ENCODE measurements around the gene CASP9.
"Not testable (repeated sequence)": the region's sequence is repeated elsewhere in the genome, so short reads cannot be mapped to it uniquely, and the experiment has no call there.

The CASP9 gene

GRCh38 chr1:15469361-15469760 lies 54.7 kb downstream of the CASP9 start:
- DNase-seq (ENCODE audit: low read depth in 2 of 2) = no peak

DNA sequence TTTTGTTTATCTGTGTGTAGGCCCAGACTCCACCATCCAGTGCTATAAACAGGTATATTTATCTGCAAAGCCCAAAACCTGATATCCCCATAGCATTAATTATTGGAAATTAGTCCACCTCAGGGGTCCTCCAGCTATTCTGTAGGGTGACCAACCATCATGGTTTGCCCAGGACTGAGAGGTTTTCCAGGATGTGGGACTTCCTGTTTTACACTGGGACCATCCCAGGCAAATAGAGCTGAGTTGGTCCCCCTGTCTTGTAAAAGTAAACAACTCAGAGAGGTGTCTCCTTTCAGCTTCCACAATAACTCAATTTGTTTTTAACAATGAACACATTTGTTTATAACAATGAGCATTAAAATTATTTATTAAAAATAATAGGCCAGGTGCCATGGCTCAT lies 55.9 kb downstream of the CASP9 start:
- no peak for DNase-seq (ENCODE audit: low read depth in 2 of 2)

DNA sequence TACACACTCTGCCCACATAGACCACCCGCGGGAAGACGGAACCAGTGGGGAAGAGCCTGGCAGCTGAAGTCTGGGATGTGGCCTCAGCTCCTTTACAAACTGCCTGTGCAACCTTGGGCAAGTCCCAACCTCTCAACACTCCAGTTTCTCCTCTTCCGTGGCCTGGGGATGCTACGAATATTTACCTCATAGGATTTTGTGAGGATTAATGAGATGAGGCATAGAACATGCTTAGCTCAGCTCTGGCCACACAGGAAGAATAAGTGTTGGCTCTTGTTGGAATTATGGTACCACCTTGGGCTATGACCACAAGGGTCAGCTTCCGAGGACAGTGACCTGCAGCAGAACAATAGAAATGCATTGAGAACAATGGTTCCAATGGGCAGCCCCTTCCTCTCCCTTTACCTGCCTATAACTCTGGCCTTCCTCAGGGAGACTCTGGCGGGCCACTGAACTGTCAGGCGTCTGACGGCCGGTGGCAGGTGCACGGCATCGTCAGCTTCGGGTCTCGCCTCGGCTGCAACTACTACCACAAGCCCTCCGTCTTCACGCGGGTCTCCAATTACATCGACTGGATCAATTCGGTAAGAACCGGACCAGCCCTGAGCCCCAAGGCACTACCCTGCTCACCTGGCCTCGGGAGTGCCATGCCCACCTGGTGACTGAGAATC lies 56.9 kb downstream of the CASP9 start:
- not testable (repeated sequence) for DNase-seq (ENCODE audit: low read depth in 2 of 2)

- DNase-seq (ENCODE audit: low read depth in 2 of 2) = no peak
These were observed 58.3 kb downstream of the CASP9 start for GRCh38 chr1:15465674-15466073.

DNA sequence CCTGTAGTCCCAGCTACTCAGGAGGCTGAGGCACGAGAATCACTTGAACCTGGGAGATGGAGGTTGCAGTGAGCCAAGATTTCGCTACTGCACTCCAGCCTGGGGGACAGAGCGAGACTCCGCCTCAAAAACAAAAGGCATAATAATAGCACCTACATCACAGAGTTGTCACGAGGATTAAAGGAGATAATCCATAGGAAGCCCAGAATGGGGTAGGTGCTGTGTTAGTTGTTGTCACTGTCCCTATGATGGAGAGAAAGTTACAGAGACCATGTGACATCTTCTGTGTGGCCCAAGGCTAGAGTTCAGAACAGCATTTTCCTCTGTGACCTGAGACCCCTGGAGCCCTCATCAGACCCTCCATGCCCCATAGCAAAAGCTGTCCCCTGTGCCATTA lies 60.1 kb downstream of the CASP9 start:
- not testable (repeated sequence) for DNase-seq (ENCODE audit: low read depth in 2 of 2)

- not testable (repeated sequence) for DNase-seq (ENCODE audit: low read depth in 2 of 2)
These were observed 60.8 kb downstream of the CASP9 start for GRCh38 chr1:15463064-15463800.

GRCh38 chr1:15460708-15461095 lies 63.3 kb downstream of the CASP9 start:
- no peak for DNase-seq (ENCODE audit: low read depth in 2 of 2)

- DNase-seq (ENCODE audit: low read depth in 2 of 2) = no peak
These were observed 64.0 kb downstream of the CASP9 start for GRCh38 chr1:15459771-15460707.

- not testable (repeated sequence) for DNase-seq (ENCODE audit: low read depth in 2 of 2)
These were observed 65.6 kb downstream of the CASP9 start for GRCh38 chr1:15458388-15458787.

DNA sequence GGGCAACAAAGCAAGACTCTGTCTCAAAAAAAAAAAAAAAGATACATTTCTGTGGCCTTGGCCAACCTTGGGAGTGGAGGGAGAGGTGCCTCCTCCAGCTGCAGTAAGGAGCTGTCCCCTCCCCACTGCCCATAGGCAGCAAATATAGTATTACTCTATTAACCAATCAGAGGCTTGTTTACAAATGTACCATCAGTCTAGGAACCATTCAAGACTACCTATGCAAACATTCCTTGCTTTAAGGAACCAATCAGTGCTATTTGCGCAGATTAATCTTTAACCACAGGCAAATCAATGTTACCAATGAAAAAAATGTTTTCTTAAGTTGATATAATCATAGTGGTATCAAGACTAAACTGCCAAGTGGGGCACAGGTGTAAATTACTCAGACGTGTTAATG lies 66.4 kb downstream of the CASP9 start:
- no peak for DNase-seq (ENCODE audit: low read depth in 2 of 2)

- no peak for DNase-seq (ENCODE audit: low read depth in 2 of 2)
These were observed 67.6 kb downstream of the CASP9 start, which contains the start of gene CELA2A for GRCh38 chr1:15456313-15456954. CELA2A (plus strand) TSS chr1:15456732; CDS start chr1:15456754, 22 bp downstream.

GRCh38 chr1:15455522-15455921 lies 68.5 kb downstream of the CASP9 start:
- no peak for DNase-seq (ENCODE audit: low read depth in 2 of 2)

DNA sequence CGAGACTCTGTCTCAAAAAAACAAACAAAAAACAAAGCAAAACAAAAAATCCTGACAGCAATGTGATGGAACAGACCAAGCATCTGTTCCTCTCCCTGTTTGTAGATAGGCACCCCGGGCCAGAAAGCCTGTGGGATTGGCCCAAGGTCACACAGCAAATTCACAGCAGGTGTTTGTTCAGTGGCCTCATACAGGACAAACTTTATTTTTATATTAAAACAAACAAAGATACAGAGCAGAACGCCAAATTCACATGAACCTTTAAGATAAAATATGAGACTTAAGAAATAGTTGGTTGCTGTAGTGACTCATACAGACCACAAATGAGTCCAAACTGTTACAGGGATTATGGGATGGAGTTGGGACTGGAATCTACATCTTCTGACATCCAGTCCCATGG lies 69.8 kb downstream of the CASP9 start:
- no peak for DNase-seq (ENCODE audit: low read depth in 2 of 2)

DNA sequence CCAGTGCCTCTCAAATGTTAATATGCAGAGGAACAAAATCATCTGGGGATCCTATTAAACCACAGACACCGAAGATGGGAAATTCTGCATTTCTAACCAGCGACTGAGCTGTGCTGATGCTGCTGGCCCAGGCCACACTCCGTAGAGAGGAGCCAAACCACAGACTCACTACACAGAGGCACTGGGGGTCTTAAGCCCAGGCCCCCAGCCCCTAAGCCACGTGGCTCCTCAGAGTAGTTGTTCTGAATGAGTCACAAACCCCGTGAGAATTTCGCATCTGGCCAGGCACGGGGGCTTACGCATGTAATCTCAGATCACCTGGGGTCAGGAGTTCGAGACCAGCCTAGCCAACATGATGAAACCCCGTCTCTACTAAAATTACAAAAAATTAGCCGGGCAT lies 70.3 kb downstream of the CASP9 start:
- DNase-seq (ENCODE audit: low read depth in 2 of 2) = no peak

GRCh38 chr1:15452866-15453571 lies 71.0 kb downstream of the CASP9 start:
- DNase-seq (ENCODE audit: low read depth in 2 of 2) = no peak

DNA sequence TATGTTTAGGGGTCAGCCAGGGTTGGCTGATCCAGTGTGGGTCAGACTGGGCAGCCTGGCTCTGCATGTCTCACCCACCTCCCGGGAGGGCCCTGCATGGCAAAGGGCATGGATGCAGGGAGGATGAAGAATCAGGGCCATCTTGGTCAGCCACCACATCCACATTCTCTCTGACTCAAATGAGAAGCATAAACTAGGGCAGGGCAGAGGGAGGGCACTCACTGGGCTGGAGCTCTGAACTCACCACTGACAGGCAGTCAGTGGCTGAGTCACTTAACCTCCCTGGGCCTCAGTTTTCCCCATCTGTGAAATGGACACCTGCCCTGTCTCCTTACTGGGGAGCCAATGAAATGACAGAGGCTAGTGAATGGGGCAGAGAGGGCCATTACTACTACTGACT lies 71.8 kb downstream of the CASP9 start:
- DNase-seq (ENCODE audit: low read depth in 2 of 2) = no peak

DNA sequence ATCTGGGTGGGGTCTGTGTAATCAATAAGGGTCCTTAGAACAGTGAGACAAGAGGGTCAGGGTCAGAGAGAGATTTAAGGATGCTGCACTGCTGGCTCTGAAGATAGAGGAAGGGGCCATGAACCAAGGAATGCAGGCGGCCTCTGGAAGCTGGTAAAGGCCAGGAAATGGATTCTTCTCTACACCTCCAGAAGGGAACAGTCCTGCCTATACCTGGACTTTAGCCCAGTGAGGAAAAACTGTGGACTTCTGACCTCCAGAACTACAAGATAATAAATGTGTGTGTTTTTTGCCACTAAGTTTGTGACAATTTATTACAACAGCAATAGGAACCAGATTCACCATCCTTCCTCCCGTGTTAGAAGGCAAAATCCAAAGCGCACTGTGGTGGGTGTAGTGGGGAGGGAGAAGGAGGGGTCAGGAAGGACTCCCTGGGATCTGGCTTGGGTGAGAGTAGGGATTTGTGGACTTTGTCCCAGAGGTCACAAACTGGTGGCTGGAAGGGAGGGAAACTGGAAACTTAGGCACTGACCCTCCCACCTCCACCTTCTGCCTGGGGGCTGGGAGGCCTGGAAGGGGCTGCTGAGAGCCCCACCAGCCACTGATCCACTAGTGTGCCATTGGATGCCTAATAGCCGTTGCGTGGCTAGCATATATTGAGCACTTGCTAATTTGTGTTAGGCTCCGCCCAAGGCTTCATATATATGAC lies 72.8 kb downstream of the CASP9 start:
- no peak for DNase-seq (ENCODE audit: low read depth in 2 of 2)

GRCh38 chr1:15449567-15449966 lies 74.4 kb downstream of the CASP9 start:
- DNase-seq (ENCODE audit: low read depth in 2 of 2) = no peak

GRCh38 chr1:15448877-15449462 lies 75.0 kb downstream of the CASP9 start:
- no peak for DNase-seq (ENCODE audit: low read depth in 2 of 2)

GRCh38 chr1:15446212-15446611 lies 77.8 kb downstream of the CASP9 start:
- DNase-seq (ENCODE audit: low read depth in 2 of 2) = no peak
